Neural cell (in vitro differentiated cells): ENCODE data around the gene RYR2.

Experiments
- CTCF ChIP-seq: fragments of 450-650 bp; IDR thresholded peaks from 2 replicates; pipeline ENCODE4 v1.5.1; 2014; ENCODE audit warnings: antibody characterized with exemption, mild to moderate bottlenecking, moderate library complexity; ENCODE audit not compliant: poor library complexity, severe bottlenecking
- EP300 ChIP-seq: fragments of 450-650 bp; conservative IDR thresholded peaks from 2 replicates; pipeline ENCODE4 v1.6.1; 2014; ENCODE audit warnings: antibody characterized with exemption, mild to moderate bottlenecking, moderate library complexity; ENCODE audit not compliant: poor library complexity, severe bottlenecking
- EZH2 ChIP-seq: fragments of 200-600, 300-800 bp; shearing (Covaris generic), sonication (generic); IDR thresholded peaks from 2 replicates; pipeline ENCODE4 v1.6.1; 2014; ENCODE audit warnings: antibody characterized with exemption, low read length, borderline replicate concordance, mild to moderate bottlenecking; ENCODE audit not compliant: insufficient read depth, poor library complexity, severe bottlenecking
- MXI1 ChIP-seq: fragments of 450-650 bp; conservative IDR thresholded peaks from 2 replicates; pipeline ENCODE4 v1.6.1; 2014; ENCODE audit warnings: antibody characterized with exemption, mild to moderate bottlenecking; ENCODE audit not compliant: poor library complexity, severe bottlenecking
- POLR2AphosphoS5 ChIP-seq: IDR thresholded peaks from 2 replicates; pipeline ENCODE4 v1.6.1; 2012
- RAD21 ChIP-seq: fragments of 450-650 bp; conservative IDR thresholded peaks from 2 replicates; pipeline ENCODE4 v1.6.1; 2014; ENCODE audit warnings: antibody characterized with exemption, mild to moderate bottlenecking, moderate library complexity
- REST ChIP-seq: IDR thresholded peaks from 2 replicates; pipeline ENCODE4 v1.6.1; 2012; ENCODE audit warnings: borderline replicate concordance
- SMC3 ChIP-seq: fragments of 450-650 bp; conservative IDR thresholded peaks from 2 replicates; pipeline ENCODE4 v1.6.1; 2014; ENCODE audit warnings: antibody characterized with exemption, mild to moderate bottlenecking, moderate library complexity; ENCODE audit not compliant: poor library complexity
- TAF1 ChIP-seq: IDR thresholded peaks from 2 replicates; pipeline ENCODE4 v1.6.1; 2012; ENCODE audit warnings: low read depth

GRCh38 chr1:237832858-237833257, 790.9 kb downstream of the RYR2 start:
- TF ChIP-seq EP300 (no peak), REST (no peak), EZH2 (no peak), CTCF (no peak), RAD21 (no peak), POLR2AphosphoS5 (no peak), SMC3 (no peak), TAF1 (no peak), MXI1 (no peak)
